ENCODE data around the gene MRPL23.
A peak's percentile ranks its signal among the peaks of the same experiment; 100 is the strongest.
"Not testable (repeated sequence)": the region's sequence is repeated elsewhere in the genome, so short reads cannot be mapped to it uniquely, and the experiment has no call there.

The MRPL23 gene

GRCh38 chr11:1934335-1935155 lies 12.6 kb upstream of the MRPL23 start:
- peak; percentile 33 for DNase-seq

GRCh38 chr11:1935156-1936071 lies 11.7 kb upstream of the MRPL23 start:
- no peak for DNase-seq

- no peak for DNase-seq
Observed at GRCh38 chr11:1936072-1936780, 10.9 kb upstream of the MRPL23 start.

- DNase-seq, result no peak
Observed at GRCh38 chr11:1936781-1937615, 10.1 kb upstream of the MRPL23 start.

GRCh38 chr11:1937616-1938342 lies 9.4 kb upstream of the MRPL23 start:
- no peak for DNase-seq

- no peak for DNase-seq
Observed at GRCh38 chr11:1938343-1939005, 8.7 kb upstream of the MRPL23 start.

- DNase-seq, result no peak
Observed at GRCh38 chr11:1939006-1939625, 8.0 kb upstream of the MRPL23 start.

GRCh38 chr11:1939788-1940187 lies 7.3 kb upstream of the MRPL23 start:
- DNase-seq, result not testable (repeated sequence)

GRCh38 chr11:1942558-1943260 lies 4.4 kb upstream of the MRPL23 start:
- DNase-seq, result no peak

GRCh38 chr11:1943576-1943975 lies 3.6 kb upstream of the MRPL23 start:
- peak; percentile 31 for DNase-seq

- peak; percentile 45 for DNase-seq
Observed at GRCh38 chr11:1943977-1944376, 3.2 kb upstream of the MRPL23 start.

- no peak for DNase-seq
Observed at GRCh38 chr11:1947592-1948237, 583 bp downstream of the MRPL23 start.

GRCh38 chr11:1948389-1948788 lies 1.3 kb downstream of the MRPL23 start:
- no peak for DNase-seq

GRCh38 chr11:1949302-1949701 lies 2.2 kb downstream of the MRPL23 start:
- DNase-seq, result no peak

GRCh38 chr11:1949922-1950321 lies 2.8 kb downstream of the MRPL23 start:
- no peak for DNase-seq

- no peak for DNase-seq
Observed at GRCh38 chr11:1952806-1953482, 5.8 kb downstream of the MRPL23 start.

GRCh38 chr11:1953489-1954266 lies 6.5 kb downstream of the MRPL23 start:
- no peak for DNase-seq

GRCh38 chr11:1958367-1958766 lies 11.2 kb downstream of the MRPL23 start:
- DNase-seq, result no peak
